NCI-H1436 treated with DMSO at 0.1 percent for 48 hours (cell line): ENCODE results near the gene ATMIN.

ENCODE experiments used
- DNase-seq: peaks from one replicate; lab custom pipeline; 2025; lab: John Stamatoyannopoulos, UW

The ATMIN gene

GRCh38 chr16:81006211-81006812 is 29.3 kb upstream of the ATMIN start:
- no peak for DNase-seq

- DNase-seq: peak; percentile 83
These were observed 28.6 kb upstream of the ATMIN start, which contains the start of the genes CENPN and CMC2 for GRCh38 chr16:81006813-81007695. Gene CENPN, plus strand, starts transcription at chr16:81007214. Its CDS starts 4,726 bp downstream, at chr16:81011940. Gene CMC2, minus strand, starts transcription at chr16:81006885. Its CDS starts 9,491 bp downstream, at chr16:80997394.

- no peak for DNase-seq
These were observed 27.2 kb upstream of the ATMIN start for GRCh38 chr16:81008505-81008789.

DNA sequence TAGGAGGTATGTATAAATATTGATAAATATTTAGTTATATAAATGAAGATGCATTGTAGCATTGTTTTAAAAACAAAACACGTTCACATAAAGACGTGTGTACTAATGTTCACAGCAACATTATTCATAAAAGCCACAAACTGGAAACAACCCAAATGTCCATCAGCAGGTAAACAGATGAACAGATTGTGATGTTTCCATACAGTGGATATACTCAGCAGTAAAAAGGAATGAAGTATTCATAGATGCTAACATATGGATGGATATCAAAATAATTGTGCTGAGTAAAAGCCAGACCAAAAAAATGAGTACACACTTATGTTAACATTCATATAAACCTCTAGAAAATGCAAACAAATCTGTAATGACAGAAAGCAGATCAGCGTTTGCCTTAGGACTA is 22.7 kb upstream of the ATMIN start:
- DNase-seq: no peak

- no peak for DNase-seq
These were observed 21.0 kb upstream of the ATMIN start for GRCh38 chr16:81014672-81015071.

- DNase-seq: no peak
These were observed 17.1 kb upstream of the ATMIN start for GRCh38 chr16:81018496-81018895.

DNA sequence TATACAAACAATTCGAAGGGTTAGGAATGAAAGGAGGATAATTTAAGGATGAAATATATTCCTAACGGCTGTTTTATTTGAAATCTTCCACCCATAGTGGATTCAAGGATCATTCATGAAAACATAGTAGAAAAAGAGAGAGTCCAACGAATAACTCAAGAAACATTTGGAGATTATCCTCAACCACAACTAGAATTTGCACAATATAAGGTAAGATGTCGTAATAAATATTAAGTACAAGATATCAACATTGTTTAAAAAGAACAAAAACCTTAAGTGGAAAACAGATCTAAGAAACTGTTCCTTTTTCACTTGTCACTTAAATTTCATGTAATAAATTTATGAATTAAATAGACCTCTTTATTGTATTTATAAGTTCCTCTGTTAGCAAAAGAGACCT is 9.2 kb upstream of the ATMIN start:
- no peak for DNase-seq

DNA sequence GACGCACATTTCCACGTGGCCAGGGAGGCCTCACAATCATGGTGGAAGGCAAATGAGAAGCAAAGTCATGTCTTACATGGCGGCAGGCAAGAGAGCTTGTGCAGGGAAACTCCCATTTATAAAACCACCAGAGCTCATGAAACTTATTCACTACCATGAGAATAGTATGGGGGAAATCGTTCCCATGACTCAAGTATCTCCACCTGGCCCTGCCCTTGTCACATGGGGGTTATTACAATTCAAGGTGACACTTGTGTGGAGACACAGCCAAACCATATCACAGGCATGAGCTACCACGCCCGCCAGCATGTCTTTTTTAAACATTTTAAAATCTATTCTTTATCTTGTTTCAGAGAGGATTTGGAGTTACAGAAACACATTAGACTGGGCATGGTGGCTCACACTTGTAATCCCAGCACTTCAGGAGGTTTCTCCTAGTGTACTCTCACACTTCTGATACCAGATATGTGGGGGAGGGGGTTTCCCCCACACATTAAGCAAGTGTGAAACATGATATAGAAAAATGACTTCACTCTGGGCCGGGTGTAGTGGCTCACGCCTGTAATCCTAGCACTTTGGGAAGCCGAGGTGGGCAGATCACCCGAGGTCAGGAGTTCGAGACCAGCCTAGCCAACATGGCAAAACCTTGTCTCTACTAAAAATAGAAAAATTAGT is 5.6 kb upstream of the ATMIN start:
- DNase-seq: no peak

DNA sequence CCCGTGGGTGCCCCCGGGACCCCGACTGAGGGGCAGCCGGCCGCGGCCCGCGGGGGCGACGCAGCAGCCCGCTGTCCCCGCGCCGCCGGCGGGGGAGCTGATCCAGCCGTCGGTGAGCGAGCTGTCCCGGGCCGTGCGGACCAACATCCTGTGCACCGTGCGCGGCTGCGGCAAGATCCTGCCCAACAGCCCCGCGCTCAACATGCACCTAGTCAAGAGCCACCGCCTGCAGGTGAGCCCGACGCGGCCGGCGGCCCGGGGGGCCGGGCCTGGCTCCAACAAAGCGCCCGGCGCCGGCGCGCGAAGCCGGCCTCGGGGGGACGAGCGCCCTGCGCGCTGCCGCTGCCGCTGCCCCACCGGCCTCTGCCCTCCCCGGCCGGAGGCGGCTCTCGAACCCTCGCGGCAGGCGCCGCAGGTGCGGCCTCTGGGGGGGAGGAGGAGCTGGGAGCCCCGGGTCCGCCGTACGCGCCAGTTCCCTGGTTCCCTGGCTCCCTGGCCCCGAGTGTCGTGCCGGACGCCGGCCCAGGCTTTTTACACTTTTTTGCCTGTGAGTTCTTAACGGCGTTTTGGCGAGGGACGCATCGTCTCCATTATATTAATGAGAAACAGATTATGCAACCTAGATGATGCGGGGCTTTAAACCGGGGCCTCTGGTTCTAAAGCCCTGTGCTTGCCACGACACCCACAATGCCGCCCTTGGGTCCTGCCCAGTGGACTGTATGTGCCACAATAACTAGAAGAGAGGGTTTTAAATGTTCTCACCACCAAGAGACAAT is 521 bp downstream of the ATMIN start:
- no peak for DNase-seq

DNA sequence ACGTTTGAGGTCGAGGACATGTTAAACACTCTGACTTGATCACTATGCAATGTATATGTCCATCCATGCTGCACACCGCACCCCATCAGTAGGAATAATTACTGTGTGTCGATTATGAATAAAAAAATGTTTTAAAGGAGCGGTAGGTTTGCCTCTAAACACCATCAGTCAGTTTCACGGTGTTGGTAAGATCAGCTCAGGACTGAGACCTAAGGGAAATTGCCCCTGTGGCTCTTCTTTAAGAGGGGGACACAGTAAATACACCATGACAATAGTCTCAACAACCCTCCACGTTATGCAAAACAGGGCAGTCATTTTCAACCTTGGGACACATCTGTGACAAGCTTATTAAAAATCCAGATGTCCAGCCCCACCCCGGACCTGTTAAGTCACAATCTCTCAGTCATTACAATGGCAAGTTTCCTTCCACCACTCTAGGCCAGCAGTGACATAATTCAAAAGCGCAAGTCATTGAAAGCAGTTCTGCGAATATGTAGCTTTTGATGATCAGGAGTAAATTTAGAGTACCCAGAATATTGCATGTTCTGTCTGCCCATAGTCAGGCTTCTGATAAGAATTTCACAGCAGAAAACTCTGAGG is 1.2 kb downstream of the ATMIN start:
- no peak for DNase-seq

DNA sequence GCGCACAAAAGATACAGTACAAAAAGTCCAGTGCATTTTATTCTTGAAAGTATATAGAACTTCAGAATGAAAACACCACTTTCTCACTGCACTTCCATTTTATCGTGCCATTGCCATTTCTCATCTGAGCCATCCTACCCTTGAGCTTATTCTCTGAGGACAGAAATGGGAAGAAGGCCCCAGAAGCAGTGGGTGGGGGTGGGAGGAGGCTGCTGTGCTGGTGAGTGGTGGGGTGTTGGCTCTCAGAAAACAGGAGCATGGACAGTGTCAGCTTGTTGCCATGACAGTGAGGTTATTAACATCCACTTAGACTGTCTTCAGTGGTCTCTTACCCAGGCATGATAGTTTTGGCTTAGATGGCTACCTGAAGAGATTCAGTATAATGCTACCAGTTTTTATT is 4.5 kb downstream of the ATMIN start:
- no peak for DNase-seq

GRCh38 chr16:81040842-81041241 is 5.2 kb downstream of the ATMIN start:
- no peak for DNase-seq

GRCh38 chr16:81041696-81042095 is 6.1 kb downstream of the ATMIN start:
- DNase-seq: no peak

GRCh38 chr16:81042821-81043220 is 7.2 kb downstream of the ATMIN start:
- no peak for DNase-seq

DNA sequence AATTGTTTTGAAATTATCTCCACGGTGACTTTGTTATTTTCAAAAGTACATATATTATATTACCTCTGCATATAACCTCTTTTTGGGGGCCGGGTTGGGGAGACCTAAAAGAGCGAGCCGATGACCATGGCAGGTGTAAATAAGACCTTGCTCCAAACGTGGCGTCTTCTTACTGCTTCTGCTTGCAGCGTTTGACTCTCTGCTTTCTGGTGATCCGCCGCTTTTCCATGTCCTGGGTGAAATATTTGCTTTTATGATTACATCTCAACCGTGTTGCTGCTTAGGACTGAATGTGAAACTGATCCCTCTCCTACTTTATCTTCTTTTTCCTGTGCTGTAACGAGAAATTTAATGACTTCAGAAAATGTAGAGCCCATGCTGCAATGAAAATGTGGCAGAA is 18.1 kb downstream of the ATMIN start:
- DNase-seq: no peak

- DNase-seq: no peak
These were observed 25.1 kb downstream of the ATMIN start for GRCh38 chr16:81060576-81061306.

DNA sequence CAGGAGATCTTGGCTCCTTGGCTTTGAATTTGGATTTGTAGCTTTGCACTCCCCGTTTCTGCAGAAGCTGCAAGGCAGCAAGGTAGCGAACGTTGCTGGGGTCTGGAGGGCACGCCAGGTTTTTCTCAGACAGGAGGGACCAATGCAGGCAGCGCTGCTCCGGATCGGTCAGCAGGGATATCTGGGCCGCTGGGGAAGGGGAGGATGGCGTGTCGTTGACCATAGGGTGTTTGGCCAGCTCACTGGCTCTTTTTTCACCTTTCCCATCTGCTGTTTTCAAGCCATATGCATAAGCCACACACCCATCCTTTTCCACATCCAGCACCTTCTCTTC is 25.6 kb downstream of the ATMIN start:
- DNase-seq: no peak

GRCh38 chr16:81061871-81062608 is 26.4 kb downstream of the ATMIN start:
- no peak for DNase-seq

GRCh38 chr16:81066681-81067080 is 31.0 kb downstream of the ATMIN start:
- DNase-seq: no peak

GRCh38 chr16:81067166-81067565 is 31.5 kb downstream of the ATMIN start:
- DNase-seq: no peak

DNA sequence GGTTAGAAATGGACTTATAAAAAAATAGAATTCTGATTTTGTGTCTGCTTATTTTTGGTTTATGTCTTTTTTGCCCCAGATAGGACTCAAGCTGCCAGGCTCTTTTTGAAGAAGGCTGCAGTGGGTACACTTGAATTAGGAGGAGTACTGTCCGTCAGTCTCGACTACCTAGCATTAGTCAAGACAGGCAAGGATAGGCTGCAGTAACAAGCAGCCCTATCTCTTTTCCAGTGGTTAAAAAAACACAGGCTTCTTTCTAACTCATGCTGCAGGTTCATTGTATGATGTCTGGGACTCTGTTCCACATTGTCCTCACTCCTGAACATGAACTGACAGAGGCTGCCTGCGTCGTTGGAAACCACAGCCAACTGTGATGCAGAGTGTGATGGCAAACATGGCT is 33.4 kb downstream of the ATMIN start:
- DNase-seq: no peak
